GM19463 (cell line): ENCODE data around the gene STPG2.

ENCODE experiments used
- ATAC-seq: cut with Tn5 transposase; IDR thresholded peaks from one replicate; pipeline ENCODE4 v1.9.1; 2021; ENCODE audit warnings: mild to moderate bottlenecking, moderate library complexity; ENCODE audit not compliant: unreplicated experiment

STPG2 gene

GRCh38 chr4:97525236-97525635 is 618.0 kb downstream of the STPG2 start:
- no peak for ATAC-seq

- no peak for ATAC-seq
These were observed 625.3 kb downstream of the STPG2 start for GRCh38 chr4:97517939-97518338.

GRCh38 chr4:97513917-97514316 is 629.4 kb downstream of the STPG2 start:
- ATAC-seq: no peak
